ENCODE data around the gene DMRT3. TPM values are rescaled to one million over a fixed set of nuclear protein-coding genes. Genes with fewer than 3 reads are reported as not detected.

DMRT3 gene, protein sequence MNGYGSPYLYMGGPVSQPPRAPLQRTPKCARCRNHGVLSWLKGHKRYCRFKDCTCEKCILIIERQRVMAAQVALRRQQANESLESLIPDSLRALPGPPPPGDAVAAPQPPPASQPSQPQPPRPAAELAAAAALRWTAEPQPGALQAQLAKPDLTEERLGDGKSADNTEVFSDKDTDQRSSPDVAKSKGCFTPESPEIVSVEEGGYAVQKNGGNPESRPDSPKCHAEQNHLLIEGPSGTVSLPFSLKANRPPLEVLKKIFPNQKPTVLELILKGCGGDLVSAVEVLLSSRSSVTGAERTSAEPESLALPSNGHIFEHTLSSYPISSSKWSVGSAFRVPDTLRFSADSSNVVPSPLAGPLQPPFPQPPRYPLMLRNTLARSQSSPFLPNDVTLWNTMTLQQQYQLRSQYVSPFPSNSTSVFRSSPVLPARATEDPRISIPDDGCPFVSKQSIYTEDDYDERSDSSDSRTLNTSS
- total RNA-seq (2014; rRNA removed; shearing (Covaris generic)): not detected in 2 replicates

DNA sequence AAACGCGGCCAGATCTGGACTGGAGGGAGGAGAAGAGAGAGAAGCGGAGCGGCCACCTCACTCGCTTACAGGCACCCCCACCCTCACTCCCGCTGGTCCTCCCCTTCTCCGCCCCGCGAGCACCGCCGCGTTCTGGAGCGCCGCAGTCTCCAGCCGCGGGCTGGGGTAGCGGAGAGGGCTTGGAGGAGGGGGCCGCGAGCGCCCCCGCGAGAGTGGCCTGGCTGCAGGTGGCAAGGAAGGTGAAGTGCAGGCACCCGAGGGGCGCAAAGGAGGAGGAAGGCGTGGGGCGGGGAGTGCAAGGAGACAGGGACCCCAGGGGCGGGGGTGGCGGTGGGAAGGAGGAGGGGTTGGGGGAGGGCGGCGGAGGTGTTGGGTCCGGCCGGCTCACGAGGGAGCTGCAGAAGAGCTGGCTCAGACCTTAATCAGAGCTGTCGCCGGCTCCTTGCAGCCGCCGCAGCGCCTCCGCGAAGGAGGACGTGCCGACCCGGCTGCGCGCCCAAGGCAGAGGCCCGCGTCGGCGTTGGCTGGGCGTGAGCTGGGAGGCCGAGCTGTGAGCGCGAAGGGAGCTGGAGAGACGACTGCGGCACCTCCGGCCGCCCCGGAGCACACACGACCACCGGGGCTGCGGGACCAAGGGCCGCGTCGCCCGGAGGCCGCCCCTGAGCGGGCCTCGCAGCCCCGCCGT lies at the start of gene DMRT3:
Gene DMRT3 (plus strand): TSS at position 398 of the 685 bp plus-strand sequence. CDS start 347 bp downstream, outside the sequence.
- Histone ChIP-seq H3K36me3 (no peaks in the 10 kb centered on the region), H3K4me3 (no peak within 1 kb of the TSS), H3K27ac (no peak within 1 kb of the TSS), H3K27me3 (replicated peaks) (no peaks in the 10 kb centered on the region; the same call in 1 of the 2 replicates), H3K9me3 (replicated peaks) (no peaks in the 10 kb centered on the region), H3K4me1 (replicated peaks) (no peaks in the 10 kb centered on the region)
- DNase-seq (ENCODE audit: low read depth in 1 of 2, low spot score in 2 of 2): no peak

DNA sequence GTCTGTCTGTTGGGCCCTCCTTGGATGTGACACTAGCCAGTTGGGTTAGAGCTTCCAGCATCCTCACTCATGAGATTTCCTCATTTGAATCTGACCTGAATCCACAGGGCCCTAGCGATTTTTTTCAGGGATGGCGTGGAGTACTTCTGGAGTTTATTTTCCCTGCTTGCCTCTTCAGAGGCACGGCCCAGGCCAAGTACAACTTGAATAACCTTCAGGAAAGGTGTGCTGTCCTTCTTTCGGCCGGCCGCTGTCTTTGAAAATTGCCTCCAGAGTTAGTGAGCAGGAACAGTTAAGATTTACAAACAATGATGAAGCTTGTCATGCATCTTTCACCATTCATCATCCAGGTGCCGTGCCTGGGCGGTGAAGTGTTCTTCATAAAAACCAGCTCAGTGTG lies 49.5 kb upstream of the DMRT3 start:
- Histone ChIP-seq H3K4me3 (no peak overlapping the region), H3K36me3 (no peaks in the 10 kb centered on the region), H3K4me1 (replicated peaks) (no peaks in the 10 kb centered on the region), H3K27me3 (replicated peaks) (no peaks in the 10 kb centered on the region), H3K27ac (no peak overlapping the region), H3K9me3 (replicated peaks) (no peaks in the 10 kb centered on the region)
- no peak for DNase-seq (ENCODE audit: low read depth in 1 of 2, low spot score in 2 of 2)

DNA sequence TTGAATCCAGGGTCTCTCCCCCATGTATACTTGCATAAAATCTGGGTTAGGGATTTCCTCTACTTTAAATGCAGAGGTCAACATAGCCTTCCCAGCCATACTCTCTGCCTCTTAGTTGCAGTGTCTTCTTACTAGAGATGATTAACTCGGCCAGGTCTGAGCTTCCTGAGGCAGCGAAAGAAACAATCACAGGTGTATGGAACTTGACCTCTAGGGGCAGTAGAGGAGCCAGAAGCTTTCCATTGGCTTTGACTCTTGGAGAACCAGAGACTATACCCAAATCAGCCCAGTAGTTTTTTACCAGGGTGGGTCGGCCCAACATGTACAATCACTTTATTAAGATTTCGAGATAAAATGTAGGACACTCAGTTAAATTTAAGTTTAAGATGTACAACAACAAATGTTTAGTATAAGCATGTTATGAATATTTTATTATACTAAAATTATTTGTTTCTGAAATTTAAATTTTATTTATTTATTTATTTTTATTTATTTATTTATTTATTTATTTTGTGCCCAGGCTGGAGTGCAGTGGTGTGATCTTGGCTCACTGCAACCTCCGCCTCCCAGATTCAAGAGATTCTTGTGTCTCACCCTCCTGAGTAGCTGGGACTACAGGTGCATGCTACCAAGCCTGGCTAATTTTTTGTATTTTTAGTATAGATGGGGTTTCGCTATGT lies 48.0 kb upstream of the DMRT3 start:
- Histone ChIP-seq H3K27ac (no peak overlapping the region), H3K27me3 (replicated peaks) (no peaks in the 10 kb centered on the region), H3K9me3 (replicated peaks) (no peaks in the 10 kb centered on the region), H3K4me1 (replicated peaks) (no peaks in the 10 kb centered on the region), H3K36me3 (no peaks in the 10 kb centered on the region), H3K4me3 (no peak overlapping the region)
- no peak for DNase-seq (ENCODE audit: low read depth in 1 of 2, low spot score in 2 of 2)

DNA sequence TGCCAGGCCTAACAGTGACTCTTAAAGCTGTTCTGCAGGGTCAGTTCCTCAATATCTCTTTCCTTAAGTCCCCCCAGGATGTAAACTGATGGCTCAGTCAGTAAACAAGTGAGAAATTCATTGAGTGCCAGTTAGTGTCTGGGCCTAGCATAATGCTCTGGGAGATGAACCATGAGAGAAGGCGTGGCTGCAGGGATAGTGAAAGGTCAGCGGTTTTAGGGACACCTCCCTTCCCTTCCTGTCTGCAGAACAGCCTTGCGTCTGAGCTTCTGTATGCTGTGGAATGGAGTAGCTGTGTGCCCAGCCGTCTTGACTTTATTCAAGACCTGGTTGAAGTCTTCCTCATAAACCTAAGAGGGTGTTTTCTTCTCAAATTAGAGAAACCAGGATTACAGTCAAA lies 46.7 kb upstream of the DMRT3 start:
- Histone ChIP-seq H3K9me3 (replicated peaks) (no peaks in the 10 kb centered on the region), H3K27ac (no peak overlapping the region), H3K4me3 (no peak overlapping the region), H3K27me3 (replicated peaks) (no peaks in the 10 kb centered on the region), H3K4me1 (replicated peaks) (no peaks in the 10 kb centered on the region), H3K36me3 (no peaks in the 10 kb centered on the region)
- DNase-seq (ENCODE audit: low read depth in 1 of 2, low spot score in 2 of 2): no peak

DNA sequence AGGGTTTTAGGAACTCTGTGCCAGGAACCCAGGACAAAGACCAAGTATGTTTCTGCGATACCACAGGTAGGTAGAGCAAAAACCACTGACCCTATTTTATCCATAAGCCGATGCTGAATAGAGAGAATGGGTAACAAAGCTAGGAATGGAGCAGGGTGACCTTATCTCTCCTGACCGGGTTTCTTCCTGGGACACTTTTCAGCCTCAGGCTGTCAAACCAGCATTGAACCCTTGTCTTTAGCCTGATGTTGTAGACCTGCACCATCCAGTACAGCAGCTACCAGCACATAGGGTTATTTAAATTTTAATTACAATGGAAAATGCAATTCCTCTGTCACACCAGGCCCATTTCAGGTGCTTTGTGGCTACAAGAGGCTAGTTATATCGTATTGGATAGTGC lies 43.1 kb upstream of the DMRT3 start:
- Histone ChIP-seq H3K27me3 (replicated peaks) (no peaks in the 10 kb centered on the region; the same call in 1 of the 2 replicates), H3K4me3 (no peak overlapping the region), H3K27ac (no peak overlapping the region), H3K4me1 (replicated peaks) (no peaks in the 10 kb centered on the region), H3K36me3 (no peaks in the 10 kb centered on the region), H3K9me3 (replicated peaks) (no peaks in the 10 kb centered on the region)
- no peak for DNase-seq (ENCODE audit: low read depth in 1 of 2, low spot score in 2 of 2)

DNA sequence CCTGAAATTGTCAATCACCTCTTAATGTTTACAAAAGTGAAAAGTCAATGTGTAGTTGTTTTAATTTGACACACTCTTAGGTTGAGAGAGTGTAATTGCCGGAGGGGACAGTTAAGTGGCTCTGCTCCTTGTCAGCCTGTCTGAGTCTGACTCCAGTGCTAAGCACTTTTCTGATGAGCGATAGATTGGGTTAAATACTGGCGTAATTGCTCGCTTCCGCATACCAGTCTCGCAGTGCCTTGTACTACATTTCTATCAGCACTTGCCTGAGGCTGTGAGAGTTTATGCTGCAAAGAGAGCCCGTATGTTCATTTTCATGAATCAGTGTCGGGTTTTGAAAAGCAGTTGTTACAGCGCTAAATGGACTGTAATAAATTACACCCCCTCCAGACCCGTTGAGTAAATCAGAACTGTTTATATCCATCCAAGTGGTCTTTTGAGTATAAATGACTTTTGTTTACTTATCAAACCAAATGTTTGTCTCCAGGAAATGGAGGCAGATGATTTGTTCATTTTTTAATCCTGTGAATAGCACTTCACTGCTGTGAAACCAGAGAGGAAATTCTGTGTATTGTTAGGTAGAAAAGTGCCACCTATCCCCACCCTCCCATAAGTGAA lies 41.0 kb upstream of the DMRT3 start:
- no peaks in the 10 kb centered on the region for H3K36me3 ChIP-seq

DNA sequence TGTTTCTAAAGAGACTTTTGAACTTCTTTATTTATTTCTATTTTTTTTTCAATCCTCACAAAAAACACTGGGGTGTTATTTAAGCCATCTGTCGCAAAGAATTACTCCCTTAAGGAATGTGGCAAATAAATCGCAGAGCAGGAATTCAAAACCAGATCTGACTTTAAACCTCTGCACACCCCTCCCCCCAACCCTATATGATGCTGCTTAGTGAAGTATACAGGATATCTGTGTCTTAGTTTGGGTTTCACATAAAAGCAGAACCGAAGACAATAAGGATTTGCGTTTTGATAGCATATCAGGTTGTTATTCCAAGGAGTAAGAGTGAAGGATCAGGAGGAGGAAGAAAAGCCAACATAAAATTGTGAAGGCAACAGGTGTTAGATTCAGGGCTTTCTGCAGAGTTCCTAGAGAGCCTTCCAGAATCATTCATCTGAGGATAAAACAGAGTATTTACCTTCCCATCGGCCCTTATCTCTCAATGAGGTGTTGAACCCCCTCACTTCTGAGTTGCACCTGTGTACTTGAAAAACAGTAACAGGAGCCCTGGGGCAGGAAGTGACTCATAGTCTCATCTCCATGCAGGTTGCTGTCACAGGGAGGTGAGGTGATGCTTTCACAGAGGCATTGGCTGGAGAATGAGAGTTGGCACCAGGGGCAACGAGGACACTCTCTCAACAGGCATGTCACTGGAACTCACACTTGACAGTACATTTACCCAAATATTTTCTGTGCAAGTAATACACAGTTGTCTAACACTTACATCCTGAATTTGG lies 33.5 kb upstream of the DMRT3 start:
- no peak for DNase-seq (ENCODE audit: low read depth in 1 of 2, low spot score in 2 of 2)
- no peaks in the 10 kb centered on the region for H3K27me3 ChIP-seq (replicated peaks)
- H3K9me3 ChIP-seq (replicated peaks): no peaks in the 10 kb centered on the region
- no peak overlapping the region for H3K4me3 ChIP-seq
- no peaks in the 10 kb centered on the region for H3K36me3 ChIP-seq
- no peak overlapping the region for H3K27ac ChIP-seq
- no peaks in the 10 kb centered on the region for H3K4me1 ChIP-seq (replicated peaks)

More for the DNA sequence above, 41.0 kb upstream of the DMRT3 start:
- H3K4me3 ChIP-seq: no peak overlapping the region
- no peaks in the 10 kb centered on the region; the same call in 1 of the 2 replicates for H3K27me3 ChIP-seq (replicated peaks)
- H3K27ac ChIP-seq: no peak overlapping the region
- no peaks in the 10 kb centered on the region for H3K9me3 ChIP-seq (replicated peaks)
- no peak for DNase-seq (ENCODE audit: low read depth in 1 of 2, low spot score in 2 of 2)
- no peaks in the 10 kb centered on the region for H3K4me1 ChIP-seq (replicated peaks)

DNA sequence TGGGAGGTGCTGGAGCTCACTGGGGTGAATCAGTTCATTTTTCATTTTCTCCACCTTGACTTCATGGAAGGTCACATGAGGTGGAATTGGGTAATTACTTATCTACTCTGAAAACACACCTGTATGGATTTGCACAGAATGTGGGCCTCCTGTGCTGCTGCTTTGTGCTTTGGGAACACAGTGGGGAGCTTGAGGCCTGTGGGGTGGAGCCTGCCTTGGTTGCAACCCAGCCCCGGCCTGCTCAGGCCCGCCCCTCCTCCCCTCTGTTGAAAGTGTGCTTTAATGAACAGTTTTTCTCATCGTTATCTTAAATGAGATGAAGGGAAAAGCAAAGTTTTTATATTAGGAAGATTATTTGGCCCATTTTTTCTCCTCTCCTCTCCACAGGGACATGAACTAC lies 28.5 kb upstream of the DMRT3 start:
- Histone ChIP-seq H3K36me3 (no peaks in the 10 kb centered on the region), H3K27ac (no peak overlapping the region), H3K9me3 (replicated peaks) (no peaks in the 10 kb centered on the region), H3K4me1 (replicated peaks) (no peaks in the 10 kb centered on the region), H3K4me3 (no peak overlapping the region), H3K27me3 (replicated peaks) (no peaks in the 10 kb centered on the region)
- no peak for DNase-seq (ENCODE audit: low read depth in 1 of 2, low spot score in 2 of 2)

DNA sequence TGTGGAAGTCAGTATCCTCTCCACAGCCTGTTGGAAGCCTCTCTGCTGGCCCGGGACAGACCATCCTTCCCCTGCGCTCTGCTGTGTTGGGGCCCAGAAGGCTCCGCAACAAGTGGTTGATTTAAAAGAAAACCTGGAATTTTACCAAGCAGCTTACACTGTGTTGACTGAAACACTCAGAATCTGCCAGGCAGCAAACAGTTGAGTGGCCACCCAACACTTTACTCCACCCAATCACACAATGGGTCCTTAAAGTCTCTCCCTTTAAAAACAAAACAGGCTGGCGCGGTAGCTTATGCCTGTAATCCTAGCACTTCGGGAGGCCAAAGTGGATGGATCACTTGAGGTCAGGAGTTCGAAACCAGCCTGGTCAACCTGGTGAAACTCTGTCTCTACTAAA lies 28.0 kb upstream of the DMRT3 start:
- Histone ChIP-seq H3K27ac (no peak overlapping the region), H3K36me3 (no peaks in the 10 kb centered on the region), H3K4me3 (no peak overlapping the region), H3K27me3 (replicated peaks) (no peaks in the 10 kb centered on the region), H3K4me1 (replicated peaks) (no peaks in the 10 kb centered on the region), H3K9me3 (replicated peaks) (no peaks in the 10 kb centered on the region)
- no peak for DNase-seq (ENCODE audit: low read depth in 1 of 2, low spot score in 2 of 2)

DNA sequence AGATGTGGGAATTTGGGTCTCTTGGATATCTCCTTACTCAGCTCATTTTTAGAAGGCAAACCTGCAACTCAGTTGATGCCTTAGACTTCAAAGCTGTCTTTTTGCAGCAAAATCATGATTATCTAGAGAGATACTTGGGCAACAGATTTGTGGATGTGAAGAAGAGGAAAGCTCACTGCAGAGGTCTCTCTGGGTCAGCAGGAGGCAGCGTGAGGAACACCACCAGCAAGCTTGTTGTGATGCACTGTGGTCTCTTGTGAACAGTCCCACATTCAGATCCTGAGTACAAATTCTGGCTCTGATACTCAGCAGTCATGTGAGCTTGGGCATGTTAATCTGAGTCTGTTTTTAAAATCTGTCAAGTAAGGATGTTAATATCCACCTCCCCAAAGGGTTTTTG lies 26.3 kb upstream of the DMRT3 start:
- H3K27ac ChIP-seq: no peak overlapping the region
- no peaks in the 10 kb centered on the region for H3K4me1 ChIP-seq (replicated peaks)
- H3K9me3 ChIP-seq (replicated peaks): no peaks in the 10 kb centered on the region
- H3K36me3 ChIP-seq: no peaks in the 10 kb centered on the region
- H3K27me3 ChIP-seq (replicated peaks): no peaks in the 10 kb centered on the region
- DNase-seq (ENCODE audit: low read depth in 1 of 2, low spot score in 2 of 2): no peak
- H3K4me3 ChIP-seq: no peak overlapping the region

DNA sequence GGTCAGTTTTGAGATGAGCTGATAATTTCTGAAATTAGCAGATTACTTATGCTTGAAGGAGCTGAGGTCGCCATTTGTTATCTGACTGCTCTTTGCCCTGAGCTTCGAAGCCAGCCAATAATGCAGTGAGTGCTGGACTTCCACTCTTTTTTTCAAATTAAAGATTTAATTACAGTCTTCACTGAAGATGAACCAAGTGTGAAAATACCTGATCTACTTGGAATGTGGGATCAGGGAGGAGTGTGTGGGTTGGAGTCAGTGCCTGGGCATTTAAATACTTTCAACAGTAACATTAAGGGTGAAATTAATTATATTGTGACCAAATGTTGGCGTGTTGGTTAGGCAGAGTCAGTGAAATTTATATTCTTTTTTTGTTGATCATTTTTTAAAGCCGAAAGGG lies 23.9 kb upstream of the DMRT3 start:
- H3K4me3 ChIP-seq: no peak overlapping the region
- no peak overlapping the region for H3K27ac ChIP-seq
- no peak for DNase-seq (ENCODE audit: low read depth in 1 of 2, low spot score in 2 of 2)
- no peaks in the 10 kb centered on the region for H3K4me1 ChIP-seq (replicated peaks)
- H3K27me3 ChIP-seq (replicated peaks): no peaks in the 10 kb centered on the region
- no peaks in the 10 kb centered on the region for H3K36me3 ChIP-seq
- no peaks in the 10 kb centered on the region for H3K9me3 ChIP-seq (replicated peaks)

DNA sequence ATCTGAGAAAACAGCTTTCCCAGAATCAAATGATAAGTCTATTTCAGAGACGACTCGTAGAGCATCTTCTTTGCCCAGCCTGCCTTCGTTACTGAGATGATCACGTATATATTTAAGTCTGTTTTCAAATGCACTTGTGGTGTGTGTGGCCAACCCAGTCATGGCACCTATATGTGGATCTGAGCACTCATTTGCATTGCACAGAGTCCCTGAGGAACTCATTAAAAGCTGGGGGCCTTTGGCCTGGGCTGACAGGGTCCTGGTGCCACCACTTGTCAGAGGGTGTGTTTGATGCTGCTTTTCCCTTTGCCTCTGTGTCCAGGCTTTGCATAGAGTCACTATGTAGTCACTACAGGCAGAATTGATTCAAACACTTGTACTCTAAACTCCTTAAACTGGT lies 17.4 kb upstream of the DMRT3 start:
- H3K27me3 ChIP-seq (replicated peaks): no peaks in the 10 kb centered on the region
- no peaks in the 10 kb centered on the region for H3K9me3 ChIP-seq (replicated peaks)
- no peaks in the 10 kb centered on the region for H3K4me1 ChIP-seq (replicated peaks)
- H3K27ac ChIP-seq: no peak overlapping the region
- H3K4me3 ChIP-seq: no peak overlapping the region
- no peak for DNase-seq (ENCODE audit: low read depth in 1 of 2, low spot score in 2 of 2)
- no peaks in the 10 kb centered on the region for H3K36me3 ChIP-seq

DNA sequence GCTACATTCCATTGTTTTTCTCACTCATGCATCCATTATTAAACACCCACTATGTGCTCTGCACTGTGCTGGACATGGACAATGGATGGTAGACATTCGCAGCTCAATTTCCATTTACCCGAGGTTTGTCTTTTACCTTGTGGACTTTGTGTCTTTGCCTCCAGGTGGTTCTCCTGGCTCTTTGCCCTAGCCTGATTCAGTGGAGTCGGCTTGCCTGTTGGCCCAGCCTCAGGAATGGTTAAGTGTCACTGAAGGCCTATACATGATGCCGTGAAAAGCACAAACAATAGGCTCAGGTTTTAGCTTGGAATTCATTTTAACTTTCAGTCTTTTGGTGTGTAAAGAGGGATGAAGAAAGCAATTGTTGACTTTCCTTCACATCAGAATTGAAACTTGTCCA lies 16.5 kb upstream of the DMRT3 start:
- no peak overlapping the region for H3K27ac ChIP-seq
- H3K9me3 ChIP-seq (replicated peaks): no peaks in the 10 kb centered on the region
- DNase-seq (ENCODE audit: low read depth in 1 of 2, low spot score in 2 of 2): no peak
- no peak overlapping the region for H3K4me3 ChIP-seq
- no peaks in the 10 kb centered on the region for H3K27me3 ChIP-seq (replicated peaks)
- no peaks in the 10 kb centered on the region for H3K36me3 ChIP-seq
- H3K4me1 ChIP-seq (replicated peaks): no peaks in the 10 kb centered on the region

All from SJSA1 (cell line).